ENCODE data around the gene GNAI3.
A peak's percentile ranks its signal among the peaks of the same experiment; 100 is the strongest.

Gene GNAI3

DNA sequence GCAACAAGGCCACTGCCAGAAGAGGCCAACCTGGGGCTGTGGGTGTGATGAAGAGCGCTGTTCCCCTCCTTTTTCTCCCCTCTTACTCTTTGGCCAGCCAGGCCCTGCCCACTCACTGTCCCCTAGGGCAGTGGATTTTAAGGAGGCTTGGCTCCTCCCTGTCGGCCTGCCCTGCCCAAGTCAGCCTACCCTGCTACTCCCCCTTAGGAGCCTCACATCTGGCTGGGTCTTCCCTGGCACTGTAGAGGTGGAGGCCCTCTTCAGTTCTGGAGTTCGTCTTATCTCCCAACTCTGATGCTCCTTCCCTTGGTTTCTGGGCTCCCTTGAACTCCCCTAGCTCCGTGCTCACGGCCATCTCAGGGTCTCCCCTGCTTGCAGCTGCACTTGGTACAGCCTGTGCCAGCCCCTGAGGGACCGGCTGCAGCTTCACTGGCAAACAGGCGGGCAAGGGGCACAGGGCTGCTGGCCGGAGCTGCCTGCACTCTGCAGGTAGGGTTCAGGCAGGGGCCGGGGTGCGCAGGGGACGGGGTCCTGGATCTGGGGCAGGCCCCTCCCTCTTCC lies 75.3 kb downstream of the GNAI3 start:
- DNase-seq: peak; percentile 42 to 53
- TF ChIP-seq GATA1 (IDR thresholded peaks at IDR 0.05; ENCODE audit: low read depth, low read length) (no peak), POLR2A (IDR thresholded peaks at IDR 0.05; ENCODE audit: low read length) (no peak)

DNA sequence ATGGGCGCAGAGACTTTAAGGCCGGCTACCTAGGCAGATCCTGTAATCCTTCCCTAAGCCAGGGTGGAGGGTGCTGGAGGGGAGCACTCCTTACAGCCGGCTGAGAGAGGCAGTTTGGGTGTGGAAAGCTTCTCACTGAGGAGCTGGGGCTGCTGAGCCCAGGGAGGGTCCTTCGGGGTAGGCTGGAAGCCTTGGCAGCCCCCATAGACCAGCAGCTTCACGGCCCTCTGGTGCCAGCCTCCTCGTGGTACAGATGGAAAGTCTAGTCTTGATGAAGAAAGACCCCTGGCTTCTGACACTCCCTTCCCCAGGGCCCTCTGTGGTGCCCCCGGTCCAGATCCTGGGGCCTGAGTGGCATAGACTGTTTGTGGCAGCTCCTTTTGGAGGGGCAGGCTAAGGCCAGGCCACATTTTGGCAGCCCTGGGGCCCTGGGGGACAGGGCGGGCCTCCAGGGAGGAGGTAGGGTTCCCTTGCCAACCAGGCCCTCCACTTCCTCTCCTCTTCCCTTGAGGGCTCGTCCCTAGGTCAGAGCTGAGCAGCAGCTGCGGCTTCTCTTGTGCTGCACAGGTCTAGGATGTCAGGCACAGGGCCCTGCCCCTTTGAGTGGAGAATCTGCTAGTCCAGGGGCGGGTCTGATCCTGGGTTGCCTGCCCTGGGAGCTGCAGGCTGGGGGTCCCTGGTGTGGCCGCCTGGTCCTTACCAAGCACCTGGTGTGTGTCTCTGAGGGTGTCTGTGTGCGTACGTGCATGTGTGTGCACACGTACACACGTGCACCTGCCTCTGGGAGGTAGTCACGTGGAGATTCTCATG lies 76.0 kb downstream of the GNAI3 start:
- TF ChIP-seq POLR2A (IDR thresholded peaks at IDR 0.05; ENCODE audit: low read length) (no peak), GATA1 (IDR thresholded peaks at IDR 0.05; ENCODE audit: low read depth, low read length) (no peak)
- no peak for DNase-seq

DNA sequence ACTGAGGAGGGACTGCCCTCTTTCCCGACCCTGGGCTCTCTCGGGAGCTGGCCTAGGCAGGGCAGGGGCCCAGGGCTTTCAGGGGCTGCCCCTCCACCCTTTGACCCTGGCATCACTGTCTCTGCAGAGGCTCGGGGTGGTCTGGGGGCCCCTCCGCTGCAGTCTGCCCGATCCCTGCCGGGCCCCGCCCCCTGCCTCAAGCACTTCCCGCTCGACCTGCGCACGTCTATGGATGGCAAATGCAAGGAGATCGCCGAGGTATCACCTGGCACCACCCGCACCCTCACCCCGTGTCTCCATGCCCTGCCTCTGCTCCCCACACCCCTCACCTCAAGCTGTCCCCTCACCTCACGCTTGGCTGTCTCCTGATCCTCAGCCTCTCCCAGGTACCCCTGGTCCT lies 76.8 kb downstream of the GNAI3 start:
- TF ChIP-seq POLR2A (IDR thresholded peaks at IDR 0.05; ENCODE audit: low read length) (no peak), GATA1 (IDR thresholded peaks at IDR 0.05; ENCODE audit: low read depth, low read length) (no peak)
- no peak for DNase-seq

DNA sequence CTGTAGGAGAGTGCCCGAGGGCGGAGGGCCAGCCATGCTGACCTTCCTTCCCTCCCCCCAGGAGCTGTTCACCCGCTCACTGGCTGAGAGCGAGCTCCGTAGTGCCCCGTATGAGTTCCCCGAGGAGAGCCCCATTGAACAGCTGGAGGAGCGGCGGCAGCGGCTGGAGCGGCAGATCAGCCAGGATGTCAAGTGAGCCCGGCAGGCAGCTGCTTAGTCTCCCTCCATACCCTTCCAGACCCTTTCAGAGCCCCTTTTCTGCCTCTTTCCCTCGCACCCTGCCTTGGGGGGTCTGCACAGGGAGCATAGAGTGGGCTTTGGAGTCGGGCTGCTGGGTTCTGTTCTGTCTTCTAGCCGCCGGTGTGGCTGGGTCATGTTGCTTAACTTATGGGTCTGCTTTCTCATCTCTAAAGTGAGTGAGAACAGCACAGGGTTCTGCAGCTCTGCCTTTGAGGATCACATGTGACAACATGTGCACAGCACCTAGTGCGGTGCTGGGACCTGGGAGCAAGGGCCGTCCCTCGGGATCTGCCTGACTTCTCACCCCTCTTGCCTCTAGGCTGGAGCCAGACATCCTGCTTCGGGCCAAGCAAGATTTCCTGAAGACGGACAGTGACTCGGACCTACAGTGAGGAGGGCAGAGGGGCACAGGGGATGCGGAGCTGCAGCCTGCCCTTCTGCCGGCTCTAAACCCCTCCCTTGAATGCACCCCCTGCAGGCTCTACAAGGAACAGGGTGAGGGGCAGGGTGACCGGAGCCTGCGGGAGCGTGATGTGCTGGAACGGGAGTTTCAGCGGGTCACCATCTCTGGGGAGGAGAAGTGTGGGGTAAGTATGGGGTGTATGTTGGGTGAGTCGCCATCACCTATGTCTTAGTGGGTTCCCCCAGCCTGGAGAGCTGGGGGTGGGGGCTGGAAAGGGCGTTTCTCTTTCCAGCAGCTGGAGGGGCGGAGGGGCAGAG lies 77.5 kb downstream of the GNAI3 start:
- no peak for DNase-seq
- TF ChIP-seq POLR2A (IDR thresholded peaks at IDR 0.05; ENCODE audit: low read length) (no peak), GATA1 (IDR thresholded peaks at IDR 0.05; ENCODE audit: low read depth, low read length) (no peak)

DNA sequence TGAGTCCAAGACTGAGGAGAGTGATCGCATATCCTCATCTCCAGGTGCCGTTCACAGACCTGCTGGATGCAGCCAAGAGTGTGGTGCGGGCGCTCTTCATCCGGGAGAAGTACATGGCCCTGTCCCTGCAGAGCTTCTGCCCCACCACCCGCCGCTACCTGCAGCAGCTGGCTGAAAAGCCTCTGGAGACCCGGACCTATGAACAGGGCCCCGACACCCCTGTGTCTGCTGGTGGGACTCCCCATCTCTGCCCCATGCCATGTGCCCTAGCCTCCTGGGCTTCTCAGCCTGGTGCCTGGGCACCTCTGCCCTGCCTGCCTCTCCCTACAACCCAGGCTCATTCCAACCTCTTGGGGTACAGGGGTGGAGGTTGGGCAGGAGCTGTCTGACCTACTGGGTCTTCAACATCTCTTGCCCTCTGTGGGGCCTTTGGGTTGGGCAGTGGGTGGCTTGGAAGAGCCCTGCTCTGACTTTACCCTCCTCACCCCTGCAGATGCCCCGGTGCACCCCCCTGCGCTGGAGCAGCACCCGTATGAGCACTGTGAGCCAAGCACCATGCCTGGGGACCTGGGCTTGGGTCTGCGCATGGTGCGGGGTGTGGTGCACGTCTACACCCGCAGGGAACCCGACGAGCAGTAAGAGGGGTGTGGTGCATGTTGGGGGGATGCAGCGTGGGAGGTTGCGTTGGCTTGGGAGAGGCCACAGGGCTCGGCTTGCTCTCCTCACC lies 78.4 kb downstream of the GNAI3 start:
- no peak for DNase-seq
- no peak for TF ChIP-seq GATA1 (IDR thresholded peaks at IDR 0.05; ENCODE audit: low read depth, low read length)
- no peak for TF ChIP-seq POLR2A (IDR thresholded peaks at IDR 0.05; ENCODE audit: low read length)

- DNase-seq: no peak
- TF ChIP-seq POLR2A (IDR thresholded peaks at IDR 0.05; ENCODE audit: low read length) (no peak), GATA1 (IDR thresholded peaks at IDR 0.05; ENCODE audit: low read depth, low read length) (no peak)
Measured at GRCh38 chr1:109627692-109628399, 79.4 kb downstream of the GNAI3 start.

DNA sequence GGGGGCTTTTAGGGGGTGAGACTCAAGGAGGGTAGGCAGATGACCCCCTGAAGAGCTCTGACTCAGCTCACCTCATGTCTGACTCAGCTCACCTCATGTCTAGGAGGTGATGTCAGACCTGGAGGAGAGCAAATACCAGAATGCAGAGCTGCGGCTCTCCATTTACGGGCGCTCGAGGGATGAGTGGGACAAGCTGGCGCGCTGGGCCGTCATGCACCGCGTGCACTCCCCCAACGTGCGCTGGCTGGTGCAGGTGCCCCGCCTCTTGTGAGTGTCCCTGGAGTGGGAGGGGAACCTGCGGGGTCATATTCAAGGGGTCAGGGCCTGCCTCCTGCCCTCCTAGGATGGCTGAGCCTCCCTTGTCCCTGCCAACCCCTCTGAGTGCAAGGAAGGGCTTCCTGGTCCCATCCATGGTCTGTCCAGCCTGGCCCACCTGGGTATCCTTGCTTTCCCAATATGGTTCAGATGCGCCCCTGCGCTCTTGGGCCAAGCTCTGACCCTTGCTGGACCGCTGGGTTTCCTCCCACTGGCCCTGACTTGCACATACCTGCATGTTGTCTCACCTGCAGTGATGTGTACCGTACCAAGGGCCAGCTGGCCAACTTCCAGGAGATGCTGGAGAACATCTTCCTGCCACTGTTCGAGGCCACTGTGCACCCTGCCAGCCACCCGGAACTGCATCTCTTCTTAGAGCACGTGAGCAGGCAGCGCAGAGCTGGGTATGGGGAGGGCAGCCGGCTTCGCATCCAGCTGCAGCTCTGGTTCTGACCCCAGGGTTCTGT lies 80.3 kb downstream of the GNAI3 start:
- TF ChIP-seq POLR2A (IDR thresholded peaks at IDR 0.05; ENCODE audit: low read length) (no peak), GATA1 (IDR thresholded peaks at IDR 0.05; ENCODE audit: low read depth, low read length) (no peak)
- DNase-seq: no peak

- DNase-seq: no peak
- no peak for TF ChIP-seq POLR2A (IDR thresholded peaks at IDR 0.05; ENCODE audit: low read length)
- no peak for TF ChIP-seq GATA1 (IDR thresholded peaks at IDR 0.05; ENCODE audit: low read depth, low read length)
Measured at GRCh38 chr1:109629372-109630030, 81.1 kb downstream of the GNAI3 start.

- no peak for TF ChIP-seq GATA1 (IDR thresholded peaks at IDR 0.05; ENCODE audit: low read depth, low read length)
- TF ChIP-seq POLR2A (IDR thresholded peaks at IDR 0.05; ENCODE audit: low read length): no peak
- peak in 1 of 2 experiments; percentile 48 for DNase-seq
Measured at GRCh38 chr1:109630081-109630897, 81.9 kb downstream of the GNAI3 start.

- DNase-seq: no peak
- TF ChIP-seq POLR2A (IDR thresholded peaks at IDR 0.05; ENCODE audit: low read length): no peak
- no peak for TF ChIP-seq GATA1 (IDR thresholded peaks at IDR 0.05; ENCODE audit: low read depth, low read length)
Measured at GRCh38 chr1:109630898-109631512, 82.6 kb downstream of the GNAI3 start.
